ENCODE results near the gene RNASEH2B. TPM values are rescaled to one million over a fixed set of nuclear protein-coding genes. Genes with fewer than 3 reads are reported as not detected.

Gene RNASEH2B
- total RNA-seq, 1 donor from 2014 or later = 46.4 TPM

DNA sequence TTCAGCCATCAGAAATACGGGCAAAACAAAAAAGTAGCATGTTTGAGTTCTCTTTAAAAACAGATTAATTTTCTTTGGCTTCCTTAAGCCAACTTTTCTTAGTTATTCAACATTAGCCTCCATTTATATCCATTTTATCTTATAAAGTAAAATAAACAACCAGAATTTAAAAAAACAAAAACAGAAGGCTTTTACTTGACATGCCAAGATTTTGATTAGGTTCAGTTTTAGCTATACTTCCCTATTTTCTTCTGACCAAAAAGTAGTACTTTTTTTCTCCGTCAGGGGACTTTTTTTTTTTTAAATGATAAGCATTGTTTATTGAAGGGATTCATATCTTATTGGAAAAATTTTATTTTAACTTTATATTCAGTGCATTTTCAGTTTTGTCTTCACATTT lies 18.1 kb downstream of the RNASEH2B start:
- intact Hi-C loops (cut with DNase I) = no loop called here
- no peak for DNase-seq (ENCODE audit: missing footprints)
- no peak for ATAC-seq

DNA sequence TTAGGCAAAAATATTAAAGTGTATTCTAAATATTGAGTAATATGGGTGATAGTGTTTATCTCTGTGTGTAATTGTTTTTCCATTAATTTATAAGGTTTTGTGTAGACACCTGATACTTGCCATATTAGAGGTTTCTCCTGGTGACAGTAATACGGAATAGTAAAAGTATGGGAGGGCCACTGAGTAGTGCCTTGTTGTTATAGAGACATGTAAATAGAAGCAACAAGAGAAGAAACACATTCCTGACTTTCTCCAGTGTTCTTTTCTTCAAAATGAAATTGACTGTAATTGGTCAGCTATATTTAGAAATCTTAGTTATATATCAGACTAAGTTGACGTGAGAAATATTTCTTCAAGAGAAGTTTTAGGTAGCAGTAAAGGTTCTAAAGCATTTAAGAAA lies 18.5 kb downstream of the RNASEH2B start:
- ATAC-seq (no peak), DNase-seq (ENCODE audit: missing footprints) (no peak)
- intact Hi-C loops (cut with DNase I) = no loop called here

DNA sequence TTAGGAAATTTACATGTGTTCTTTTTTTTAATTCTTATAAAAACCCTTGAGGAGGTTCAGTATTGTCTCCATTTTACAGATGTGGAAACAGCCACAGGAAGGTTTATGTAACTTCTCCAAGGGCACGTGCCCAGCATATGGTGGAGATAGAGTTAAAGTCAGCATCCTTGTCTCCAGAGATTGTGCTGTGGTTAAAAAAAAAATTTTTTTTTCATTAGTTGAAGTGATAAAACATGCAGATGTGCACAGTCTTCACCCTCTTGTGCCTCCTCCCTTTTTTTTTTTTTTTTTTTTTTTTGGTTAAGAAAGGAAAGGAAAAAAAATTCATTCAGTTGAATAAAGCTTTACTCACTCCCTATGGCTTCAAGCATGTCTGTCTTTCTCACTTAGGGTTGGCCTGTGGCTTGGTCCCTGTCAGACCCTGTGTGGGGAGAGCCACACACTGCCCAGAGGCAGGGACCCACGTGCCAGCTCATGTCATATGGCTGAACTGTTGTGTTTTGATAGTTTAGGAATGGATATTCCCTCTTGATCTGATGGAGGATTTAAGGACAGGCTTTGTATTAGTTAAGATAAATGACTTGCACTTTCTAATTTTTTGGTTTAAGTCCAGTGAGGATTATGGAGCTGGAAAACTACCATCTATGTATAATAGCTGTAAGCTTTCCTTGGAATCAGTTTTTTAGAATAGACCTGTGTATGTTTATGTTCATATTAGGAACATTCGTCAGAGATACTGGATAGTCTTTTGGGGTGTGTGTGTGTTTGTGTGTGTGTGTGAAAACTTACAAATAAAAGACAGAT lies 19.3 kb downstream of the RNASEH2B start:
- intact Hi-C loops (cut with DNase I) = no loop called here
- DNase-seq (ENCODE audit: missing footprints) (no peak), ATAC-seq (peak; percentile 48)

DNA sequence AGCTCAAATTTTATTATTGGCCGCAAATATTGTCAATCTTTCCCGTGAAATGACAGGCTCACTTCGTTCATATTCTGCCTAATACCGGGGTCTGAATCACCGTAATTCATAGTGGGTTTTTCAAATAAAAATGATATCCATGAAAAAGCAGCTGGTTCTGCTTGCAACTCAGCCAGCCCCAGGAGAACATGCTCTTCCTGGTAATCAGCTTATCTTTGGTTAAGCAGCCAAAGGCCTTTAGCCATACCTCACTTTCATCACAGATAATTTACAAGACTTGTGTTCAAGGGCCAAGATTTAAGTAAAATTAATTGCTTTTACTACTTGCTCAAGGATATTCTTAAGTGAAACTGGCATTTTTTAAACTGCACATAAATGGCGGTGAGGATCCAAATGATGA lies 22.5 kb downstream of the RNASEH2B start:
- intact Hi-C loops (cut with DNase I) = no loop called here
- ATAC-seq = no peak
- no peak for DNase-seq (ENCODE audit: missing footprints)

DNA sequence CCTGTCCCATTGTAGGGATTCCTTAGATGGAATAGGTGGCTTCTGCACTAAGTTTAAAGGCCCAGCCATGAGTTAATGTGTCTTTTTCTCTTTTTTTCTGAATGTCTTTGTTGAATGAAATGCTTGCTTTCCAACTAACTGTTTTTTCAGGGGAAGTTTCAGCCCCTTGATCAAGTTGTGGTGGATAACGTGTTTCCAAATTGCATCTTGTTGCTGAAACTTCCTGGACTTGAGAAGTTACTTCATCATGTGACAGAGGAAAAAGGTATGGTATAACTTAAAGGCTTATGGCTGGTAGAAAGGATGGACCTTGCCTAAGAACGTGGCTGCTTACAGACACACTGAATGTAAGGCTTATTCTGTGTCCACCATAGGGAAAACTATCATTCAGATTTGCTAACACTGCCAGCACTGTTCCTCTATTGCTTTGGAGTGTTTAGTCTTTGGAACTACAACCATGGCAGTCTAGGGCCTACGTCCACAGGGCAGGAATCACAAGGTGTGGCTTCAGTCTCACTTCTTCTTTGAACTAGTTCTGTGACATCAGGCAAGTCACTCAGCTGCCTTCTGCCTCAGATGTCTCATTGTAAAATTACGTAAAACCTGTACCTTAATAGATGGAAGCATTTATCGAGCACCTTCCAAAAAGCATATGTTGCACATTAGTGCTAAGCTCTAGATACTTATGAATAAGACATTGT lies 25.3 kb downstream of the RNASEH2B start:
- ATAC-seq (no peak), DNase-seq (ENCODE audit: missing footprints) (no peak)
- intact Hi-C loops (cut with DNase I) = no loop called here

DNA sequence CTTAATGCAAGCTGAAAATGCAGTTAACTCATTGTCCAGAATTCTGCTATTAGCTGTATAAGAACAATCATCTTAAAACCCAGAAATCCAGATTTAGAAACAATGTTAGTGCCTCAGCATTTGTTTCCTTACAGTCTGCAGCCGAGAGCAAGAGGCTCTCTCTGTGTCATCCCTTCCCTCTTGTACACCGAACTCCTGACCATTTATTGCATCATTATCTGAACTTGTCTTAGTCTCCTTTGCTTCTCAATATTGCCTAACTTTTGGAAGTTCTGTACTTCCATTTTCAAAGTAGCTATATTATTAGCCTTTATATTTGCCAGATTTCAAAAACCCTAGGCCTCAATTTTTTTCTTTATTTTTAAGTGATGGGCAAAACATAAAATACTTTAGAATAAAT lies 27.1 kb downstream of the RNASEH2B start:
- peak; percentile 44 for ATAC-seq
- DNase-seq (ENCODE audit: missing footprints) = no peak
- intact Hi-C loops (cut with DNase I) = no loop called here

DNA sequence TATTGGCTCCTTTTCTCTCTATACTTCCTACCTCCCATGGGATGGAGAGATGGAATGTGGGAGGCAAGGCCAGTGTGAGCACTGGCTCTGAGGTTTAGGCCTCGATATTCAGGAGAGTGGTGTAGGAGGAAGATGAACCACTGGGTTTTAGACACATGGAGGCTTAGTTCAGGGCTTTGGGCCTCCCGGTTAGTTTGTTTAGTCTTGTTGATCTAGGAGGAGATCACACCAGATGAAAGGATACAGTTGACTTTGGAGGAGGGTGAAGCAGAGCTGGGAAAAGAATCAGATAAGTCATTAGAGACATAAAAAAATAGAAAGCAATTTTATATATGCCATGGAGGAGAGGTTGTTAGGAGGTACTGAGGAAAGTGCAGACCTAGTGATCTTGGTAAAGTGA lies 30.9 kb downstream of the RNASEH2B start:
- intact Hi-C loops (cut with DNase I) = no loop called here
- ATAC-seq (no peak), DNase-seq (ENCODE audit: missing footprints) (no peak)

DNA sequence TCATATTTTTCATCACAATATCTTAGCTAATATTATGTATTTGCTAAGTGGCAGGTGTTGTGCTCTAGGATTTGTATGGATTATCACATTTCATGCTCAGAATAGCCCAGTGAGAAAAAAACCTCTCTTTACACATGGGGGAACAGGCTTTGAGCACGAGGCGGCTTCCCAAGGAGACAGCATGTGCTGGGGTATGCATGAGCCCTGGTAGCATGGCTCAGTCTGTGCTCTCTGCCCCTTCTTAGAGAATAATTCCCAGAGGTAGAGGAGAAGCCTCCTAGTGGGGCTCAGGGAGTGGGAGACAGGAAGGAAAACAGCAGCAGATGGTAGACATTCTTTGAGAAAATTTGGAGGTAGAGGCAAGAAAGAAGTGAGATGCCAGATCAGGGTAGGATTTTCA lies 31.6 kb downstream of the RNASEH2B start:
- no peak for DNase-seq (ENCODE audit: missing footprints)
- no peak for ATAC-seq
- intact Hi-C loops (cut with DNase I) = no loop called here

DNA sequence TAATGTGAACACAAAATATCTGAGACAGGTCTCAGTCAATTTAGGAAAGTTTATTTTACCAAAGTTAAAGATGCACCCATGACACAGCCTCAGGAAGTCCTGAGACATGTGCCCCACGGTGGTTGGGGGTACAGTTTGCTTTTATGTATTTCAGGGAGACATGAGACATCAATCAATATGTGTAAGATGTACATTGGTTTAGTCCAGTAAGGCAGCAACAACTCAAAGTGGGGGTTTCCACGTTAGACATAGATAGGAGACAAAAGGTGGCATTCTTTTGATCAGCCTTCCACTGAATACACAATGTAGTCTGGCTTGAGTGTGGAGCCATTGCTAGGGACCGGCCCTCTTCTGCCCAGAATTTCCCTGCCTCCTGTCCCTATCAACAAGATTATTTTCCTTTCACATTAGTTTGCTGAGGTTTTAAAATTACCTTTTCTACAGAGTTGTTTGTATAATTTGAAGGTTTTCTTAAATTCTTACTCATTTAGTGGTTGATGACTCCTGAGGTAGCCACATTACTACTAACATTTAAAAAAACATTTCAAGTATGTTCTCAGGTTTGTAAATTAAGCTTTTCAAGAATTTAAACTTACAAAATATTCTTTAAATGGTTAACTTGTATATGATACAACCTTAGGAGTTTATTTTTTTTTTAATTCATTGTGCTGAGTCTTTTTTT lies 33.2 kb downstream of the RNASEH2B start:
- ATAC-seq (no peak), DNase-seq (ENCODE audit: missing footprints) (no peak)
- intact Hi-C loops (cut with DNase I) = no loop called here

DNA sequence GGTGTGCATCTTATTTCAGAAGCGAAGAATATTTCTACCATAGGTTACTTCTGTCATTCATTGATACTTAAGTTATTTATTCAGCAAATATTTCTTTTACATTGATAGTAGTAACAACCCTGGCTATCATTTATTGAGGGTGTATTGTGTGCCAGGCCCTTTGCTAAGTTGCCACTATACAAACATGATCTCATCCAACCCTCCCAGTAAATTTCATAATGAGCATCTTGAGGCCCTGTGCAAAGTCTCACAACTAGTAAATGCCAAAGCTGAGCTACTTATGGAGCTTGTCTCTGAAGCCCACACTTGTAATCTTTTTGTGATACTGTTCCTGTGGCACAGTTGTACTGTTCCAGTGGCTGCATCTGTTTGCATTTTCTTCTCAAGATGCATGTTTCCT lies 36.1 kb downstream of the RNASEH2B start:
- ATAC-seq (no peak), DNase-seq (ENCODE audit: missing footprints) (no peak)
- intact Hi-C loops (cut with DNase I) = no loop called here

DNA sequence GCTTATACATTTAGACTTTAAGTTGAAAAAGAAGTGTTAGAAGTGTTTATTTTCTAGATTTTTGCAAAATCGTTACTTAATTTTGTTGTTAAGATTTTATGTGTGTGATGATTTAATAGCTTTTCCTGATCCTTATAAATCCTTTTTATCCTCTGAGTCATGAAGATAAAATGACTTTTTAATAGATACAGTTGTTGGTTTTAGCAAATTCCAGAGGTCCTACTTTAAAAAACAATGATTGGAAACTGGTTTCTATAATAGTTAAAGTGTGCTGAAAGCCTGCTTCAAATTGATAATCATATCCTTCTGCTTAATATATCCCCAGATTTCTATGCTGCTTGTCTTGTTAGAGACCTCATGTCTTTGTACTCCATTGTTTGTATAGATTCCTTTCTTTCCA lies 39.0 kb downstream of the RNASEH2B start:
- DNase-seq (ENCODE audit: missing footprints) (no peak), ATAC-seq (no peak)
- intact Hi-C loops (cut with DNase I) = no loop called here

DNA sequence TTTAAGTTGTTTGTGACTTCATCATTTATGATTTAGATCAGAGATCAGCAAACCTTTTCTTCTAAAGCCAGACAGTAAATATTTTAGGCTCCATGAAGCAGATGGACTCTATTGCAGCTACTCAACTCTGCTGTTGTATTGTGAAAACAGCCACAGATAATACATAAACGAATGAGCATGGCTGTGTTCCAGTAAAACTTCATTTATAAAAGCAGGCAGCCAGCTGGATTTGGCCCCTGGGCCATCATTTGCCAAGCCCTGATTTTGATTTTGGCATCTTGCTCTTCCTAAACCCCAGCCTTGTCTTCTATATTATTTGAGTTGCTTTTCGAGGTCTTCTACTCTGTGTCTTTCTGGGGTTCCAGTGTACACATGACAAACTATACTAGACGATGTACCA lies 41.3 kb downstream of the RNASEH2B start:
- intact Hi-C loops (cut with DNase I) = no loop called here
- ATAC-seq (no peak), DNase-seq (ENCODE audit: missing footprints) (no peak)

DNA sequence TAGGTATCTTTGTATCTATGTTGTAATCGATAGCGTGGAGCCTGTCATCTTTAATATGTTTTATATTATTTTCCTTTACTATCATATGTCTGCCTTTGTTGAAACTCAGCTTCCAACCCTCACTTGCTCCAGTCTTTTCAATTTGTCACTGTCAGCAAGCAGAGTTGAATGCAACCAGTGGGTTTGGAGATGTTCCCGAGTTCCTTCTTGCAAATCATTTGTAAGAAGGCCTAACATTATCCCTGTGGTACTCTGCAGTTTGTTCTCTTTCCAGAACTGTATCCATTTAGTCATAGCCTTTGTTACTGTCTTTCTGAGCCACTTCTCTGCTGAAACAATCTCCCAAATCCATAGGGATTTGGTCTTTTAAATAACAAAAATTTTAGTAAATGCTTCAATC lies 41.8 kb downstream of the RNASEH2B start:
- intact Hi-C loops (cut with DNase I) = no loop called here
- ATAC-seq = no peak
- no peak for DNase-seq (ENCODE audit: missing footprints)

DNA sequence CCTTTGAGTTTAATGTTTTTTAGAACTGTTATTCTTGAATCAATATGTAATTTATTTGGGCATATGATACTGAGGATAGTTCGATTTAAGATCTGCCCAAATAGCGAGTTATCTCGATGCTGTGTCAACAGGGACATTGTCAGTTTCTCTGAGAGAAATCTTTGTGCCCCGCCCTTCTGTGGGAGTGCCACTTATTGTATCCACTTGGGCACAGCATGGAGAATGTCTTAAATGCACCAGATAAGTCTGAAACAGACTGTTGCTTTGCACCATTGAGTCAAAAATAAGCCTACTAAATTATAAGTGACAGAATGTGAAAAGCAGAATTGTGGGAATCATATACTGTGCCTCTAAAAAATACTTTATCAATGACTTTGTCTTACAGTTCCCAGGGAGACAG lies 45.6 kb downstream of the RNASEH2B start:
- intact Hi-C loops (cut with DNase I) = no loop called here
- ATAC-seq (no peak), DNase-seq (ENCODE audit: missing footprints) (no peak)

DNA sequence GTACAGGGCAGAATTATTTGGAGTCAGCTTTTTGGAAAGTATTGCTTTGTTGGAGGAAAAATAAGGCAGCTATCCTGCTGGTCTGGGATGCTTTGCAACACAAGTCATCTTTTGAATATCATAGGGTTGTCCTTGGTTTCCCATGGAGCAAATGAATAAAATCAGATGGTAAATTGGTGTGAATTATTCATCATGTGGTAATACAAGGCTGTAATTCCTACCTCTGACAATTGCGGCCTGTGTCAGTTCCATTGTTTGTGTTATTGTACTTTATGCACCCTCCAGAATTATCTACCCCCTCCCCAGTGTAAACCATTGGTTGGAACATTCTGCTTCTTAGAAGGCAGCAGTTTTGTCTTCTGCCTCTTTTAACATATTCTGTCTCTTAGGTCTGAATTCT lies 46.2 kb downstream of the RNASEH2B start:
- DNase-seq (ENCODE audit: missing footprints) (no peak), ATAC-seq (no peak)
- intact Hi-C loops (cut with DNase I) = no loop called here

DNA sequence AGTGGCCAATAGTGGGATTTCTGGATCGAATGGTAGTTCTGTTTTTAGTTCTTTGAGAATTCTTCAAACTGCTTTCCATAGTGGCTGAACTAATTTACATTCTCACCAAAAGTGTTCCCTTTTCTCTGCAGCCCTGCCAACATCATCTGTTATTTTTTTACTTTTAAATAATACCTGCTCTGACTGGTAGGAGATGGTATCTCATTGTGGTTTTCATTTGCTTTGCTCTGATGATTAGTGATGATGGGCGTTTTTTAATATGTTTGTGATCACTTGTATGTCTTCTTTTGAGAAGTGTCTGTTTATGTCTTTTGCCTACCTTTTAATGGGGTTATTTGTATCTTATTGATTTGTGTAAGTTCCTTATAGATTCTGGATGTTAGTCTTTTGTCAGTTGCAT lies 48.0 kb downstream of the RNASEH2B start:
- DNase-seq (ENCODE audit: missing footprints) (no peak), ATAC-seq (no peak)
- intact Hi-C loops (cut with DNase I) = no loop called here

DNA sequence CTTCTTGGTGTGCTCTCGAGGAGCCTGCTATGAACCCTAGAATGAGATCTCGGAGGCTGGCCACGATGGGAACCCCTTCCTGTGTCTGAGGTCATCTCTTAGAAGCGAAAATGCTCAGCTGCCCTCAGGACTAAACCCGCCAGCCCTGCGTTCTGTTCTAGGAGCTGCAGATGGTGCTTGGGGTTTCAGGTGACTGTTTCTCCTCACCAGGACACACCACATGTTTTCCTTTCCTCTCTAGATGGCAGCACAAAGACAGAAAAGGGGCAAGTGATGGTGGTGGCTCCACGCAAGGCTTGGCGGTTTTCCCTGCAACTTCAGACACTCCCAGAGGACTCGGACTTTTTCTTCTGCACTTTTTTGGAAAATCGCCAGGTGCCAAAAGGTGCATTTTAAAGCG lies 60.1 kb downstream of the RNASEH2B start:
- intact Hi-C loops (cut with DNase I) = loop anchor here (5.0 kb wide), 1 partner anchor 103 kb away; no protein-coding TSS in a partner anchor
- ATAC-seq = no peak

DNA sequence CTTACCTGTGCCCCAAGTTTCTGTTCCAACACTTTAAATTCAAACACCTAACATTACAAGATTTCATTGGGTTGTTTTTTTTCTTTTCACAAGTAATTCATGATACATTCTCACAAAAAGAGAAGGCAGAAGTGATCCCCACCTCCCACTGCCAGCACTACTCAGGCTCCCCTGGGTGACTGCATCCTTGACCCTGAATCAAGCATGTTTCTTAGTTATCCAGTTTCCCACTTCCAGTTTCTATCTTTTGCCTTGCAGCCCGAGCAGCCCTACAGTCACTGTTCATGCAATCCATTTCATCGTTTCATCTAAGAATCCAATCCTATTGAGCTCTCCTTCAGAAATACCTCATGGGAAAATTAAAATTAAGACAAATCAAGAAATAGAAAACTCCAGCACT lies 61.4 kb downstream of the RNASEH2B start:
- DNase-seq (ENCODE audit: missing footprints) = no peak
- no peak for ATAC-seq
- intact Hi-C loops (cut with DNase I) = no loop called here

More for the DNA sequence above, 60.1 kb downstream of the RNASEH2B start:
- no peak for DNase-seq (ENCODE audit: missing footprints)

DNA sequence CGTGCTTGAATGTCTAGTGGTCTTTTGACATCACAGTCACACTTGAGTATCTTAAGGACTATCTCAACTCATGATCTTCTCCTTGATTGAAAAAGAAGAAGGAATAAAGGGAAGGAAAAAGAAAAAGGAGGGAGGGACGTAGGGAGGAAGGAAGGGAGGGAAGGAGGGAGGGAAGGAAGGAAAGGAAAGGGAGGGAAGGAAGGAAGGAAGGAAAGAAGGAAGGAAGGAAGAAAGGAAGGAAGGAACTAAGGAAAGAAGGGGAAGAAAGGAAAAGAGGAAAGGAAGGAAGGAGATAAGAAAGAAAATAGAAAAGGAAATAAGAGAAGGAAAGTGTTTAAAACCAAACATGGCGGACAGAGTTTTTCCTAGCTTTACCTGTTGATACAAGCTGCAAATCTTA lies 64.7 kb downstream of the RNASEH2B start:
- intact Hi-C loops (cut with DNase I) = no loop called here
- no peak for ATAC-seq

DNA sequence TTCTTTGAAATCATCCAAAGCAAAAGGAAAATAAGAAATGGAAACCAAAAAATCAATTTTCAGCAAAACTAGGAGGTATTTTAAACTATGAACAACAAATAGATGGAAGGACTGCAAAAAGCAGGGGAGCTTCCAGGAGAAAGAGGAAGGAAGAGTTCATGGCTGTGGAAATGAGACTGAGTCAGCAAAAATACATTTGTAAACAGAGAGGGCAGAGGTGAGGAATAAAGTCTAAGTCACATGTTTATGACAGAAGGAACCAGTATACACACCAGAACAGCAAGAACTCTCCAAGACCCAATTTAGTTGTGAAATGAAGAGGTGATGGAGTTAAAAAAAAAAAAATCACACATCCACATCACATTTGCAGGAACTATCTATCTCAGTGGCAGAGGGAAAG lies 69.6 kb downstream of the RNASEH2B start:
- DNase-seq (ENCODE audit: missing footprints) = no peak
- intact Hi-C loops (cut with DNase I) = no loop called here
- ATAC-seq = peak; percentile 39

More for the DNA sequence above, 64.7 kb downstream of the RNASEH2B start:
- no peak for DNase-seq (ENCODE audit: missing footprints)

Data from Right ventricle myocardium inferior (tissue), 1 donor.